GM21576 (cell line): Measurements from ENCODE around the gene MYG1.
"Not testable (repeated sequence)": the region's sequence is repeated elsewhere in the genome, so short reads cannot be mapped to it uniquely, and the experiment has no call there.

Experiments
- ATAC-seq: cut with Tn5 transposase; IDR thresholded peaks from one replicate; pipeline ENCODE4 v1.9.1; 2021; ENCODE audit warnings: mild to moderate bottlenecking, moderate library complexity; ENCODE audit not compliant: unreplicated experiment

MYG1 gene

DNA sequence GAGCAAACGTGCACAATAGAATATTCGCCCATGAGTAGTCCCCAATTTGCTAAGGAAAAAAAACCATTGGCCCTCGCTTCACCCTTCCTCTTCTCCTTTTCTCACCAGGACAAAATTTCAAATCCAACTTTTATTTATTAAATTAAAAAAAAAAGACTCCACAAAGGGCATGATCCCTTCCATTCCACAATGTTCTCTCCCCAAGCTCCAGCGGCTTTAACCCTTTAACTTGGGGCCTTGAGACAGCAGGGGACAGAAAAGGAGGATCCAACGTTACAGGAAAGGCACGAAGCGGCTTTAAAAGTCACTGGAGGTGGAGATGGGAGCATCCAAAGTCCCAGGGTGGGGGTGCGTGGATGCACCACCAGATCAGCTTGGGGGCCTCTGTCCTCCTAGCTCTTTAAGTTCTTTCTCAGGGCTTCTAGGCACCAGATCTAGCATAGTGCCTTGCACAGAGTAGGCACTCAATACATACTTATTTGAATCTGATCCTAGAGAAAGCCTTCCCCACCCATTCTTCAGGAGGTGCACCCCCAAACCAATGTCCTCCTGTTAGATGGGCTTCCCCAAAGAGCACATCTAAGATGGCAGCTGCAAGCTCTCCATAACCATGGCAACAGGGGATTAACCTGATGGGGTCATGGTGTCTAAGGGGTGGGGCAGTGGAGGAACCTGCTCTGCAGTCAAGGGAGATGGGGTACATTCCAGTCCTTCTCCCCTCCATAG lies 27.1 kb downstream of the MYG1 start:
- ATAC-seq = no peak

DNA sequence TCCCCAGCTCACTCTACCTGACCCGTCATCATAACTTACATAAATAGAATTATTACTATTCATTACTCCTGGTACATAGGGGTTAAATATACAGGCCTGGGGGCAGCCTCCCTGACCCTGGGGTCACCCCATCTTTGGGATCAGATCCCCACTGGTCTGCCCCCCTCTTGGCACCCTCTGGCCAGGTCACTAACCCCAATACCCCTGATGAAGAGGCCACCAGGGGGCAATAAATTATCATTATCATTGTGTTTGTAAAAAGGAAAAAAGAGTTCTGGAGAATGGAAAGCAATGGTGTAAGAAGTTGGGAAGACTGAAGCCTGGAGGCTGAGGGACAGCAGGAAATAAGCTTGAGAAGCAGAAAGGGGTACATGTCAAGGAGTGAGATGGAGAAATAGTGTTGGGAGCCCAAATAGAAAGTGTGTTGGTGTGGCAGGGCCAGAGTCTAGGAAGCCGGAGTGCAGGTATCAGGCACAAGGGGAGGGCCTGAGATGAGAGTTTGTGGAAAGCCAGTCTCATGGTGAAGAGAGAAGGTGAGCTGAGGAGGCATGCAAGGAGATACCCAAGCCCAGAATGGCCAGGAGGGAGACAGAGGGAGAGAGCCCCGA lies 28.0 kb downstream of the MYG1 start:
- no peak for ATAC-seq

DNA sequence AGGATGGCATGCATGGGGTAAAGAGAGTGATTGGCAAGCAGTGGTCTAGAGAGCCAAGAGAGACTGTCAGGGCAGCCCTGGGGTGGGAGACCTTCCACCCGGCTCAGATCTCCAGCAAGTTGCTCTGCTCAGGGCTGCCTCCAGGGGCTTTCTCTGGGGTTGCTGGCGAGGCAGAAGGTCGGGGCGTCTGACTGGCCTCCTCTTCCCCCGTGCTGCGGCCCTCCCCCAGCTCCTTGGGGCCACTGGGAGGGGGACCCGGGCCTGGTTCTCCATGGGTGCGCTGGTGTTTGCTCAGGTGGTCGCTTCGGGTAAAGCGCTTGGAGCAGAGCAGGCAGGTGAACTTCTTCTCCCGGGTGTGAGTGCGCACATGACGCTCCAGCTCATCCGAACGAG lies 28.5 kb downstream of the MYG1 start:
- no peak for ATAC-seq

DNA sequence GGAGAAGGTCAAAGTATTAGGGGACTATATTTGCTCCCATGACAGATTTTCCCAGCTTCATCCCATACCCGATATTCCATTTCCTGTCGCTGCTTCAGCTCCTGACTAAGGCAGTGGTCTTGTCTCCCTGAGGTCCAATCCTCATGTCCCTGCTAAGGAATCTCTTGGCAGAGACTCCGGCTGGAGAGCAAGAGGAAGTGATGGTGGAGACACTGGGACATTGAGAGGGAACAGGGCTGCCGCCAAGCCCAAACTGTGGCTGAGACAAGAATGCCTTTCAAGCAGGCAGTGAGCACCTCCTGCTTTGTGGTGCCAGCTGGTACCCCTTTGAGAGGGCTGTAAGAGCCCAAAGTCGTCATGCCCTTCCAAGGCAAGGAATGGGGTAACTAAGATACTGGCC lies 31.2 kb downstream of the MYG1 start:
- ATAC-seq = no peak

DNA sequence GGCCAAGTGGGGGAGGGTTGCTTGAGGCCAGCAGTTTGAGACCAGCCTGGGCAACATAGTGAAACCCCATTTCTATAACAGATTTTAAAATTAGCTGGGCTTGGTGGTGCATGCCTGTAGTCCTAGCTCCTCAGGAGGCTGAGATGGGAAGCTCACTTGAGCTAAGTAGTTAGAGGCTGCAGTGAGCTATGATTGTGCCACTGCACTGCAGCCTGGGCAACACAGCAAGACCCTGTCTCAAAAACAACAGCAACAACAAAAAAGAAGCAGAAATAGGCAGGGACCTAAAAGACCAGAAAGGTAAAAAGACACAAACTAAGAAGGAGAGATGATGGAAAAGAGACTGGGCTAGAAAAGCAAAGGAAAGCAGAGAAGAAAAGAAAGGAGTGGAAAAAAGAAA lies 32.8 kb downstream of the MYG1 start:
- not testable (repeated sequence) for ATAC-seq

DNA sequence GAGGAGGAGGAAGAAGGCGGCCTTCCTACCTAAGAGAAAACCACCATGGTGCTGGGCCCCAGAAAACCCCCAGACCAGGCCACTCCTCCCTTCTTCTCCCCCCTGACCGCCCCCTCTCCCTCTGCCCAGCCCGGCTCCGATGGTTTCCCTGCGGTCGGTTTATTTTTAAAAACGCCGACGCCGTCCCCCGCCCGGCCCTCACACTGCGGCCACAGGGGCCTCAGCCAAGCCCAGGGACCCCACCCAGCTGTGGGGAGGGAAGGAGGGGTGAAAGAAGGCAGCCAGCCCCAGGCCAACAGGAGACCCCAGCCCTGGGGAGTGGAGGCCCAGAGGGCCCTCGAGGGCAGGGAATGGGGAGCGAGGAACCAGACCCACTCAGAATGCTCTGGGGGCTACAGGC lies 33.2 kb downstream of the MYG1 start:
- ATAC-seq = no peak

DNA sequence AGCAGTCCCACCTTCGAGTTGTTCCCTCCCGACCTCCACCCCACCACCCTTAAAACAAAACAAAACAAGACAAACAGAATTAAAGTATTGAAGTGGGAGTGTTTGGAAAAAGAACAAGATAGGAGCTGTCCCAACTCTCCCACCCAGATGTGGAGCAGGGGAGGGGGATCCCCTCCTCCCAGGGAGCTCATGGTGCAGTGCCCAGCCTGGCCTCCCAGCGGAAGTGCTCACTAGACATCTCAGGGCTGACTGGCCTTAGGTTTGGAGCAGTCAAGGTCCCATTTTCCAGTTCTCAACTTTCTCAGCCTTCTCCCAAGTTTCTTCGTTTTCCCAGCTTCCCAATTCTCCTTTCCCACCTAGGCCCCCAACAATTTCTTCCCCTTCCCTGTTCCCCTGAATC lies 33.8 kb downstream of the MYG1 start:
- no peak for ATAC-seq

DNA sequence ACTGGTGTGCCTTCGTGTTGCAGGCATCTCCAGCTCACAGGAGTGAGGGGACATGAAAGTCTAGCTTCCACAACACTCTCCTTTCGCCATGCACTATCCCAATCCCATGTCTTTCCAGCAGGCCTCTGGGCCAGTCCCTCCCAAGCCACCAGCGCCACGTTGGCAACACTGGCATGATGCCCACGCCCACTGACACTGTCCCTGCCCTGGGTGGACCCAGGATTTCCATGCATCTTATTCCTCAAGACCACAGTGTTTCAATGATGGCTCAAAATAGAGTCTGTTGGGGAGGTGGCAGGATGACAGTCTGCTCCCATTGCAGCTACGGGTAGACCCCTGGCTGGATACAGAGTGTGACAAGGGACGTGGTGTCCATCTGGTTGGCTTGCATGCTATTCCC lies 34.4 kb downstream of the MYG1 start:
- ATAC-seq = no peak

DNA sequence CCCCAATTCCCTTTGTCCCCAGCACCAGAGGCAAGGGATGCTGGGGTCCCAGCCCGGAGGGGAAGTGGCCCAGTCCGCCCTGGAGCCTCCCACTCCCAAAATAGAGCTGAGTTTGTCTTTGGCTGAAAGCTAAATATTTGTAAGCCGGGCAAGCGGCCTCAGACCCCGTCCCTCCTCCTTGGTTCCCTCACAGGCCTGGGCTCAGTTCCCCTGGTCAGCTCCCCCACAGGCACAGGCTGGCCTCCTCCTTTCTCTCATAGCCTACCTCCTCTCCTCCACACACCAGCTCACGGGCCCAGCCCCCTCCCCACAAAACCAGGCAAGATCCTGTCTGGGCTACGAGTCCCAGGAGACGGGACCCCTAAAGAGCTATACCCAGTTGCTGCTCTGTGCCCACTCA lies 35.3 kb downstream of the MYG1 start:
- no peak for ATAC-seq

DNA sequence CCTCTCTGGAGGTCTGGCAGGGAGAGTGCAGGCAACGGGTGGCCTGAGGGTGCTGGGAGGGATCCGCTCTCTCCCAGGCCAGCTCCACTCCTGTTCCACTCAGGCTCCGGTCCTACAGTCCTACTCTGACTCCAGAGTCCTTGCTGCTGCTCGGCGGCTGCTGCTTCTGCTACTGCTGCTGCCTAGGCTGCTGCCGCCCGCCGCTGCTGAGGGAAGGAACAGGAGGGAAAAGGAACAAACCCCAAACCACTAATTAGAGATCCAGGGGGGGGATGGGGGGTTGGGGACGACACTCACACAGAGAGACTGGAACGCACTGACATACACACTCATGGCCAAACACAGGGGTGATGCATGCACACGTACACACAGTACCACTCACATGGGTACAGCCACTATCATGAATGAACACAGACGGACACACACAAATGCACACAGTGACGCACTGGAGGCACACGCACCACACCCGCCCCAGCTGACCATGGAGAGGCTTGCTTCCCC lies 36.7 kb downstream of the MYG1 start, which contains the start of gene SP7:
Gene SP7, minus strand, starts transcription at position 174 of the 501 bp plus-strand sequence. CDS start 708 bp downstream, outside the sequence.
- ATAC-seq = no peak

DNA sequence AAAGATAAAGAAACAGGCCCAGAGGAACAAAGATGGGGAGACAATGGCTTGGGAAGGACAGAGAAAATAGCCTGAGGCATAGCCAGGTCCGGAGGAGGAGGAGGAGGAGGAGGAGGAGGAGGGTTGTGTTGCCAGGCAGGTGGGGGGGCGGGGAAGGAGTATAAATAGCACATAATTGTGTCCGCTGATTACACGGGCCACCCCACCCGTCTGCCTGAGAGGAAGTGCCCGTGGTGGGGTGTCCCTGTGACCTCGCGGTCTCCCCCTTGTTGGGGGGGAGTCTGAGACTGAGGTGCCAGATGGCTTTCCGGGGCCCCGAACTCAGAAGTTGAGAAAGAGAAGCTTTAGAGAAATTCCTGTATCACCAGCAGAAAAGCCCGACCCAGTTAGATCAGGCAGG lies 38.5 kb downstream of the MYG1 start:
- no peak for ATAC-seq

DNA sequence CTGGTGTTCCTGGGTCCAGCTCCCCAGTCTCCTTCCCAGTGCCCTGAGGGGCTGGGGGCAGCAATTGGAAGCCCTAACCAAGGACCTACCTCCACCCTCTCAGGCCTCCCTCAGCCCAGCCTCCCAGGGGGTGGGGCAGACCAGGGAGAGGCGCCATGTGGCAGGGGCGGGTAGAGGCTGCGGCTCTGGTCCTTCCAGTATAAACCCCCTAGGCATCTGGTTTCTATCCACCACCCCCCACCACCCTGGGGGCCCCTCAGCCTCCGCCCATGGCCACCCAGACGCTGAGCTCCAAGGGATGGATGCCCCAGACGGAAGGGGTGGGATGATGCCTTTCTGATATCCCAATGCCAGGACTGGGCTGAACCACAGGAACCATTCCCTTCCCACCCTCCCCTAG lies 39.4 kb downstream of the MYG1 start:
- no peak for ATAC-seq

DNA sequence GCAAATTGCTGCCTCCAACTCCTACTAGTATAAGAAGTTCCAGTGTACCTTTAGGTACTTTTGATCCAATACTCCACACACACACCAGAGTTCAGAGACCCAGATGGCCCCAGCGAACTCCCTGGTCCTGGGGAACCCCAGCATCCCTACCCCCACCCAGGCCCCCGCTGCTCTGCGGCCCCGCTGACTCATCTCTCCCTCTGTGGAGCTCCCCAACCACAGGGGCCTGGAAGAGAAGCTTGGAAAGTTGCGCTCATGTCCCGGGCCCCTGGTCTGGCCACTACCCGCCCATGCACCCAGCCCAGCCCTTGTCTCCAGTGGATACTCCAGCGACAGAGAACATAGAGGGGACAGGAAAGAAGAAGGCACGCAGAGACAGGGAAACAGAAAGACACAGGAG lies 40.9 kb downstream of the MYG1 start:
- no peak for ATAC-seq

DNA sequence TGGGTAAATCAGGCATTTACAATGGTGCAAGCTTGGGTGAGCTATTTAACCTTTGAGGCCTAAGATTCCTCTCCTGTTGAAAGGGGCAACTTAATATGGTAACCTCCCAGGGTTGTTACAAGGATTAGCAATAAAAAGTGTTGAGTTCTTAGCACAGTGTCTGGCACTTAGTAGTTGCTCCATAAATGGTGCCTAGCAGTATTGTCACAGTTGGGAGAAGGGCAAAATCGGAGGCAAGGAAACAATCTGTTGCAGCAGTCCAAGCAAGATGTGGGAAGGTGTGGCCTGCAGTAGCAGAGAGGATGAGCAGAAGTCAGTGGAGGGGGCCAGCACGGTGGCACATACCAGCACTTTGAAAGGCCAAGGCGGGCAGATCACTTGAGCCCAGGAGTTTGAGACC lies 44.0 kb downstream of the MYG1 start:
- no peak for ATAC-seq

DNA sequence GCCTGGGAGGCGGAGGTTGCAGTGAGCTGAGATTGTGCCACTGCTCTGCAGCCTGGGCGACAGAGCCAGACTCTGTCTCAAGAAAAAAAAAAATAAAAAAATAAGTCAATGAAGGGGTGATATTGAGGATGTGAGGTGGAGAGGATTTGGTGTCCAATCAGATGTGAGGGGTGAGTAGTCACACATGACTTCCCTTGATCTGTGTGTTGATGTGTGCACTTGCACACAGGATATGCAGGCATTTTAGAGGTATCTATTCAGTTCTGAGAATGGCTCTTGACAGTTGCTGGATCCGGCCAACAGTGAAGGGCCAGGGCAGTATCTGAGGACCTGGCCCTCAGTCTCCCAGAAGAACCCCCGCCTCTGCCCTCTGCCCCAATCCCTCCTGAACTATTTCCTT lies 44.5 kb downstream of the MYG1 start:
- ATAC-seq = no peak

DNA sequence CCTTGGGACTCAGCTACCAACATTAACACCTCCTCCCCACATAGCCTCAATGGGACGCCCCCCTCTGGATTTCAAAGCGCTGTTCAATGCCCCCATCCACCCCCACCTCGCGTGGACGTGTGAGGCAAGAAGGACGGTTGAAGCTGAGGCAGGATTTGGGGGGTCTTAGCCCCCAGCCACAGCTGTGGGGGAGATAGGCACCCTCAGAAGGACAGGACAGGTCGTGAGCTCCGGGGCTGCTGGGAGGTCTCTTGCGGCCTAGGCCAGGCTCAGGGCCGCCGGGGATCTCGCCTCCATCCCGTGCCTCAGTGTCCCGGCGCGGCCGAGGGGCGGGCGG lies 45.0 kb downstream of the MYG1 start:
- ATAC-seq = no peak

DNA sequence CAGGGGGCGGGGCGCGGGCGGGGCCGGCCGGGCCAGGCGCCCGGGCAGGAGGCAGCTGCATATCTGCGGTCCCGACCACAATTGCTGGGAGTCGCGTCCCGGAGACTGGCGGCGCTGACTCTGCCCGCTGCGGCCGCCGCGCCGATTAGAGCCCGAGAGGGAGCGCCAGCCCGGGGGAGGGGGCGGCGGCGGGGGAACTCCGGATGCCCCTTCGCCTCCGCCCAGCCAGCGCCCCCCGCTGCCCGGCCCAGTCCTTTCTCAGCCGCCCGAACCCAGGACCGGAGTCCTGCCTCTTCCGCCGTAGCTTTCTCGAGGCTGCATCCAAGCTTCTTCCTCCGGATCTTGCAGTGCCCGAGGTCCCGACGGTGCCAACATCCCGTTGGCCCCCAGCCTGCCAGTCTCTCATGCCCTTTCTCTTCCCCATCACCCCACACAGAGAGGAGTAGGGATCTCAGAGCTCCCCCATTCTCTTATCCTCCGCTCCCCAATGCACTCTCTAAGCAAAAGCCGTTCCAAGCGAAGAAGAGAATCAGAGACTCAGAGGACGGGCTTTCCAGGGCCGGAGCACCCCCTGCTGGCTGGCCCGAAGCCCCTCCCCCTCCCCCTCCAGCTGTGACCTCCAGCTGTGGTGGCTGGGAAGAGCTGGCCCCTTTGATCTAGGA lies 45.5 kb downstream of the MYG1 start:
- peak; percentile 79 for ATAC-seq

DNA sequence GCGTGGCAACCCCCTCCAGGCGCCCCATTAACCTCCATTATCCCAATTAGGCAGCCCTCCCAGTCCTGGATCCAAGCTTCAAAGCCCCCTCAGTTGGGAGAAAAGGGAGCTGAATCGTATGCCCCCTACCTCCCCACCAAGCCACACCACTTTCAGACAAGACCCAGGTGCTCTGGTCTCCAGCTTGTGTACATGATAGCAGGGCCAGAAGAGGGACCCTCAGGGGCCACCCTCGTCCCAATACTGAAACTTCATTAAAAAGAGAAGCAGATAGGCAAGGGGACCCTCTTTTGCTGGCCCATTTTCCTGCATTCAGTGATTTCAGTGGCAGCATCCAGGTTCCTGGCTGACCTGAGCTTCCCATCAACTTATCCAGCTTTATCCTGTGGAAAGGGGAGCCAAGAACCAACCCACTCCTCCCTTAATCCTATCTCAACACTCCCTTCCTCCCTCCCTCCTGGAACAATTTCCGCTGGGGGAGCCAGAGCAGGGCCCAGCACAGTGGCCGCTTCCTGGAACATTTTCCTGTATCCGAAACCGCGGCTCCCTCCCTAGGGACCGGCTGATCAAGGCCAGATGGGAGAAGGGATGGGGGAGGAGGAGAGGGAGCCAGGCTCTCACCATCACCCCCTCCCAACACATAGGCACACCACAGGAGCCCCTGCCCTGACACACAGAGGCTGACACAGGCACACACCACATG lies 46.1 kb downstream of the MYG1 start:
- no peak for ATAC-seq

DNA sequence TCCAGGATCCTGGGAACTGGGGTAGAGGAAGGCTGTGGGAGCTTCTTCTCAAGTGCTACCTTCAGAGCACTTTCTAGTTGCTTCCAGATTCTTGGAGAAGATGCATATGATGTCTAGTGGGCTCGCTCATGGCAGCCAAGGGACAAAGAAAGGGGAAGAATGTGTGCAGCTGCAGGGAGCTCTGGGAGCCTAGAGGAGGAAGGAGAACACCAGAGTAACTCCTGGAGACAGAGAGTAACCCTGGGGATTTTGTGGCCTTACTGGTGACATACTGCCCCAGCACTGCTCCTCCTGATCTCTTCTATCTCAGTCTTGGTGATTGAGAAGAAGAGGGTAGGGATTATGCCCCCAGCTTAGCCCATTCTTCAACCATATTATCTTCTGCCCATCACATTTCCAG lies 47.0 kb downstream of the MYG1 start:
- ATAC-seq = no peak

DNA sequence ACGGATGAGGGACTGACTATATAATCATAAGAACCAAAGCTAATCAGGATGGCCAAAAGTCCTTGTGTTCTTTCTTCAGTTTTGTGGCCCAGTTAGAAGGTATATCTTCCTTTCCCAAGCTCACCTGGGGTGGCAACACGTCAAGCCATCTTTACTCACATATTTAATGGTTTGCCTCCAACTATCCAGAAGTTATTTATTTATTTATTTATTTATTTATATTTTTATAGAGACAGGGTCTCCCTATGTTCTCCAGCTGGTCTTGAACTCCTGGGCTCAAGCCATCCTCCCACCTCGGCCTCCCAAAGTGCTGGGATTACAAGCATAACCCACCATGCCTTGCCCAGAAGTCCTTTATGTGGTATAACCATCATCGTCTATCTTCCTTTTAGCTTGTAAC lies 48.4 kb downstream of the MYG1 start:
- ATAC-seq = no peak
